Left ventricle myocardium inferior (tissue), 1 donor: ENCODE data around the gene ADAMTS3. TPM values are rescaled to one million over a fixed set of nuclear protein-coding genes. Genes with fewer than 3 reads are reported as not detected.

ENCODE experiments used
- DNase-seq: peaks from one replicate; pipeline ENCODE4 v3.0.0-alpha.2; 2020
- H3K27ac ChIP-seq: fragments of 200-600 bp; replicated peaks from 2 replicates; pipeline ENCODE4 v1.8.0; 2021
- H3K27me3 ChIP-seq: fragments of 200-600 bp; 2 replicates; pipeline ENCODE4 v1.8.0; 2021; ENCODE audit warnings: low read depth
- H3K36me3 ChIP-seq: fragments of 200-600 bp; 2 replicates; pipeline ENCODE4 v1.8.0; 2021
- H3K4me1 ChIP-seq: fragments of 200-600 bp; 2 replicates; pipeline ENCODE4 v1.8.0; 2021
- H3K4me3 ChIP-seq: fragments of 200-600 bp; 2 replicates; pipeline ENCODE4 v1.8.0; 2021; ENCODE audit warnings: mild to moderate bottlenecking, moderate library complexity
- H3K9me3 ChIP-seq: fragments of 200-600 bp; replicated peaks from 2 replicates; pipeline ENCODE4 v1.8.0; 2021
- CTCF ChIP-seq: fragments of 200-600 bp; IDR thresholded peaks from 2 replicates; pipeline ENCODE4 v1.8.0; 2021; ENCODE audit warnings: antibody characterized with exemption, mild to moderate bottlenecking, borderline replicate concordance
- intact Hi-C: fragments of 100-400 bp; cut with micrococcal nuclease; formaldehyde crosslinking; loops from one replicate; pipeline ENCODE4 v1.11.0; 2022
- total RNA-seq: library from RNA; stranded (reverse); fragmentation: NEBNext Ultra II Directional; extraction: Animal tissue kit (Norgen Biotek cat#: 25700); gene quantifications from one replicate; pipeline ENCODE4 v1.2.1, GENCODE V29; 2021
- donor health status: DM: no; HTN: yes; CAD: no; lungs with severe emphysema.

The ADAMTS3 gene
- total RNA-seq, 1 donor from 2014 or later = 0.60 TPM

- H3K27ac ChIP-seq = no peak overlapping the region
- H3K27me3 ChIP-seq = no peaks in the 10 kb centered on the region
- H3K4me1 ChIP-seq = peaks cover 8% of the 10 kb centered on the region
- DNase-seq = no peak
- H3K4me3 ChIP-seq = no peak overlapping the region
- H3K36me3 ChIP-seq = no peaks in the 10 kb centered on the region
- H3K9me3 ChIP-seq = no peaks in the 10 kb centered on the region
- intact Hi-C loops = no loop called here
- TF ChIP-seq CTCF = no peak
Measured at GRCh38 chr4:72338060-72338459, 231.0 kb downstream of the ADAMTS3 start.

- no peak overlapping the region for H3K27ac ChIP-seq
- no peaks in the 10 kb centered on the region for H3K9me3 ChIP-seq
- H3K36me3 ChIP-seq = no peaks in the 10 kb centered on the region
- H3K27me3 ChIP-seq = no peaks in the 10 kb centered on the region
- intact Hi-C loops = no loop called here
- no peak overlapping the region for H3K4me3 ChIP-seq
- DNase-seq = no peak
- no peak for TF ChIP-seq CTCF
- no peaks in the 10 kb centered on the region for H3K4me1 ChIP-seq
Measured at GRCh38 chr4:72330381-72330780, 238.6 kb downstream of the ADAMTS3 start.

GRCh38 chr4:72326692-72327632 is 242.1 kb downstream of the ADAMTS3 start:
- Histone ChIP-seq H3K27me3 (no peaks in the 10 kb centered on the region), H3K4me3 (no peak overlapping the region), H3K4me1 (no peaks in the 10 kb centered on the region), H3K9me3 (no peaks in the 10 kb centered on the region), H3K27ac (no peak overlapping the region), H3K36me3 (no peaks in the 10 kb centered on the region)
- intact Hi-C loops = no loop called here
- peak; percentile 64 for TF ChIP-seq CTCF
- no peak for DNase-seq

- no peak overlapping the region for H3K4me3 ChIP-seq
- TF ChIP-seq CTCF = no peak
- H3K9me3 ChIP-seq = no peaks in the 10 kb centered on the region
- no peaks in the 10 kb centered on the region for H3K4me1 ChIP-seq
- DNase-seq = no peak
- H3K27ac ChIP-seq = no peak overlapping the region
- intact Hi-C loops = no loop called here
- H3K36me3 ChIP-seq = no peaks in the 10 kb centered on the region
- H3K27me3 ChIP-seq = no peaks in the 10 kb centered on the region
Measured at GRCh38 chr4:72325215-72325614, 243.8 kb downstream of the ADAMTS3 start.

GRCh38 chr4:72323227-72323626 is 245.8 kb downstream of the ADAMTS3 start:
- no peak for DNase-seq
- Histone ChIP-seq H3K36me3 (no peaks in the 10 kb centered on the region), H3K4me1 (no peaks in the 10 kb centered on the region), H3K27me3 (no peaks in the 10 kb centered on the region), H3K4me3 (no peak overlapping the region), H3K9me3 (no peaks in the 10 kb centered on the region), H3K27ac (no peak overlapping the region)
- intact Hi-C loops = no loop called here
- no peak for TF ChIP-seq CTCF
